ENCODE results near the gene PTPRZ1. TPM values are rescaled to one million over a fixed set of nuclear protein-coding genes. Genes with fewer than 3 reads are reported as not detected.

PTPRZ1 gene
- total and polyA plus RNA-seq, 2 donors: 1.5 to 13.9 TPM

DNA sequence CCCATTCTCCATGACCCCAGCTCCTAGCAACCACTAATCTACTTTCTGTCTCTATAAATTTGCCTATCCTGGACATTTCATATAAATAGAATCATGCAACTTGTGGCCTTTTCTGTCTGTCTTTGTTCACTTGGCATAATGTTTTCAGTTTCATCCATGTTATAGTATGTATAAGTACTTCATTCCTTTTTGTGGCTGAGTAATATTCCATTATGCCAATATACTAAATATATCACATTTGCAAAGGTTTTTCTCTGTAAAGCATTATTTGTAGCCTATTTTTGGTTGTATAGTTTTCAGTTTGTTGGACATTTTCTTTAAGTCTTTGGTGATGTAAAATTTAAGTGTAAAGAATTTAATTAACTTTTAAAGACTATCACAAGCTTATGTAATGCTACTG is 2.2 kb downstream of the PTPRZ1 start:
- Histone ChIP-seq H3K4me3 (ENCODE audit: low read depth, low read length) (no peak overlapping the region), H3K27ac (ENCODE audit: low read depth) (no peak overlapping the region), H3K36me3 (ENCODE audit: insufficient read depth) (no peaks in the 10 kb centered on the region), H3K4me1 (ENCODE audit: insufficient read depth) (no peaks in the 10 kb centered on the region)
- DNase-seq (ENCODE audit: extremely low spot score): no peak

DNA sequence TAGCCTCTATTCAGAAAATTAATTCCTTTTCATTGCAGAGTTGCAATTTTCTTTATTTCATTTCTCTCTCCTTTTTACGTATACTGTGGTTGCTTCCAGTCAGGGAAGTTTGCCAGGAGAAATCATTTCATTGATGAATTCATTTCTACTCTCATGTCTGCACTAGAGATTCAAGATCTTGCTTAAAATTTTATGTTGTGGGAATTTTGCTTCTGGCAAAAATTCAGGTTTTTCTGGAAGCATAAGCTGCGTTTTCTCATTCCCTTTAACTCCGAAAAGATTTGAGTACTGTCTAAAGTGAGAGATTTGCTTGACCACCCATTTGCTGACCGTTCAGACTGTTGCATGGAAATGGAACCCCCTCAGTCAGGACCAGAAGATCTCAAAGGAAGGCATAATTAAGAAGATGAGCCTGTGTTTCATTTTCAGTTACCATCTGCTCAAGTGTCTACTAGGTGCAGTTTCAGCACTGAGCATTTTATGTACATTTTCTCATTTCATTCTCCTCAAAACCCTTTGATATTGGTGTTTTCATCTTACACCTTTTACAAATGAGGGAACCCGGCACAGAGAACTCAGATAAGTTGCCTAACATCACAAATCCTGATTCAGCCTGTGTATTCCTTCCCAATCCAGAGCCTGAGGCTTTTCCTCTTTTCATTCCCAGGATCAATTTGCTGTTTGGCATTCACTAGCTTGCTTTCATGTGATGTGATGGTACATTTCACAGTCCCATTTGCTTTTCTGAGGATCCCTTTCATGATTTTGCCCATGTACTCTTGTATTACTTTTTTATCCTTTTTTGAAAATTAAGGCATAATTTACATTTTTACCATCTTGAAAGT is 3.9 kb downstream of the PTPRZ1 start:
- H3K27ac ChIP-seq (ENCODE audit: low read depth): no peak overlapping the region
- no peak for DNase-seq (ENCODE audit: extremely low spot score)
- 61% methylated on average over 5 of the region's 5 CpGs for WGBS

DNA sequence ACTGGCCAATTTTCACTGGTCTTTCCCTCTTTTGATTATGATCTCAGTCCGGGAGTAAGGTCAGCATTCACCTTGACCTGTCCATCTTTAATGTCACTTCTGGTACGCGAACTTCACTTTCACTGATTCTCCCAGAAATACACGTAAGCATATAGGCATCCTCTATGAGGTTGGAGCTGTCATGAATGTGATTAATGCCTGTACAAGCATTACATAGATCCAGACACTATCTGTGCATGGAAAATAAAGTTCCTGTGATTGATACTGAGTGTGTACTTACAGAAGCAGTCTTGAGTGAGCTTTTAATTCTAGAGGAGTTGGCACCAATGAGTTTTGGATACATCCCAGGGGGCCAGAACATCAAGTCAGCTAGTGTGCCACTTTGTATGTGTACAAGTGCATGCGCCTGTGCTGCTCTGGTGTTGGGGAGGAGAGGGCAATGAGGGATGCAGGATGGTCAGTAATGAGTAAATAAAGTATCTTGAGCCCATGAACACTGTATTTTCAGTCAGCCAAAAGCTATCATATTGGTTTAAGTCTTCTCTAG is 6.0 kb downstream of the PTPRZ1 start:
- no peaks in the 10 kb centered on the region for H3K36me3 ChIP-seq (ENCODE audit: insufficient read depth)
- H3K4me3 ChIP-seq (ENCODE audit: low read depth, low read length): no peak overlapping the region
- H3K27ac ChIP-seq (ENCODE audit: low read depth): no peak overlapping the region
- DNase-seq (ENCODE audit: extremely low spot score): no peak
- WGBS: 78% methylated on average over 5 of the region's 5 CpGs
- H3K4me1 ChIP-seq (ENCODE audit: insufficient read depth): no peaks in the 10 kb centered on the region

More for the DNA sequence above, 3.9 kb downstream of the PTPRZ1 start:
- Histone ChIP-seq H3K36me3 (ENCODE audit: insufficient read depth) (no peaks in the 10 kb centered on the region), H3K4me3 (ENCODE audit: low read depth, low read length) (no peak overlapping the region), H3K4me1 (ENCODE audit: insufficient read depth) (no peaks in the 10 kb centered on the region)

DNA sequence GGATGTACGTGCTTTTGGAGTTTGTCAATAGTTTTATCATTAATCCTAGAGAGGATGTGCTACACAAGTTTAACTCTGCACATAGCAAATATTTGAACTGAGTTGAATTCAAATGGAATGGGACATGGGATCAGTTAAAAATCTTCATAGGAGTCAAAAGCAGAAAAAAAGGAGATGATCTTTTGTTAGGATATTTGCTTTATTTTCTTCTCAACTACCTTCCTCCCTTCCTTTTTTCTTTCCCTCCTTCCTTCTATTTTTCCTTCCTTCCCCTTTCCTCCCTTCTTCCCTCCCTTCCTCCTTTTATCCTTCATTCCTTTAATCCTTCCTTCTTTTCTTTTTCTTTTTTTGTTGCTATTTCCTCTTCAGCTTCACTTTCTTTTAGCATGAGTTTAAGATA is 6.6 kb downstream of the PTPRZ1 start:
- no peaks in the 10 kb centered on the region for H3K4me1 ChIP-seq (ENCODE audit: insufficient read depth)
- 57% methylated on average over 1 of the region's 1 CpG for WGBS
- H3K4me3 ChIP-seq (ENCODE audit: low read depth, low read length): no peak overlapping the region
- no peaks in the 10 kb centered on the region for H3K36me3 ChIP-seq (ENCODE audit: insufficient read depth)
- DNase-seq (ENCODE audit: extremely low spot score): no peak
- no peak overlapping the region for H3K27ac ChIP-seq (ENCODE audit: low read depth)

DNA sequence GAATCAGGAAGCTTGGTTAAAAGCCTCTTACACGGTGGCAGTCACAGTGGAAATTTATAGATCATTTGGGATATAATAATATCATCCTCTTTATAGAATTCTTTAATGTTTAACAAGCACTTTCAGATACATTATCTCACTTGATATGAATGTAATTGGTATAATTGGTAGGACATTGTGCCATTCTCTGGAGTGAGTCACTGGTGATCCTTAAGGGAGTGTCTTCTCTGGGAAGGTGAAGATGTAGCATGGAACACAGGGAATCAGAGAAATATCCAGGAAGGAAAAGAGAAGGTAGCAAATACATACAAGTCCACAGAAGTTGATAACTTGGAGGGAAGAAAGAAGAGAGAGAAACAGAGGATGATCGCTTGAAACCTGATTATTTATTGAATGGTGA is 9.8 kb downstream of the PTPRZ1 start:
- 77% methylated on average over 2 of the region's 2 CpGs for WGBS

DNA sequence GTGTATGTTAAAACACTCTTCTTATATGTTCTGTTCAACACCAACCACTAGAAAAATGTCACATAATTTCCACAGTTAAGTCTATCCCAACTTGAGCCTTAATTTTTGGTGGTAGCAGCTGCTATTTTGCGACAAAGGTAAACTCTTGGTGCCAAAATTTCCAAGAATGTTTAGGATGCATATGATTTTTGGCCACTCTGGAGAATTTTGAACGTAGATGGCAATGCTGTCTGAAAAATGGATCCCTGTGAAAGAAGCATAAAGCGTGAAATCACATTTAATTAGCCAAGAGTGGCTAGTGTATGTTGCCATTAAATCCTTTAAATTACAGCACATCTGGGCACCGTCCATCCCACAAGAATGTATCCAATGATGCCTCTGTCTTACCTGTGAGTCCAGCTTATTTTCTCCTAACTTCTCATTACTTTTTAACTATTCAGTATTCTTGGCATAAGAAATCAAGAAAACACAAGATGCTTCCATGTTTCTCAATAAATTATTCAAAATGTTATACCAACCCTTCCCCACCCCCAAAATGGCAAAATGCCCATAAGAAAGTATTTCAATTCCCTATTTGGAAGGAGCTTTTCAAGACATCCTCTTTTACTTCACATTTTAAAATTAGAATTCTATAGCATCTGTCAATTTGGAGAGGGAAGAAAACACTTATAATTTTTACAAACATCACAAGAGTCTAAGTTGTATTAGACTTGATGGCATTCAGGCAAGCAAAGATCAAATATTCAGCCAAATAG is 12.4 kb downstream of the PTPRZ1 start:
- 88% methylated on average over 4 of the region's 4 CpGs for WGBS
- Histone ChIP-seq H3K36me3 (ENCODE audit: insufficient read depth) (no peaks in the 10 kb centered on the region), H3K27ac (ENCODE audit: low read depth) (no peak overlapping the region), H3K4me1 (ENCODE audit: insufficient read depth) (no peaks in the 10 kb centered on the region), H3K4me3 (ENCODE audit: low read depth, low read length) (no peak overlapping the region)
- no peak for DNase-seq (ENCODE audit: extremely low spot score)

More for the DNA sequence above, 9.8 kb downstream of the PTPRZ1 start:
- Histone ChIP-seq H3K4me3 (ENCODE audit: low read depth, low read length) (no peak overlapping the region), H3K36me3 (ENCODE audit: insufficient read depth) (no peaks in the 10 kb centered on the region), H3K4me1 (ENCODE audit: insufficient read depth) (no peaks in the 10 kb centered on the region), H3K27ac (ENCODE audit: low read depth) (no peak overlapping the region)
- DNase-seq (ENCODE audit: extremely low spot score): no peak

DNA sequence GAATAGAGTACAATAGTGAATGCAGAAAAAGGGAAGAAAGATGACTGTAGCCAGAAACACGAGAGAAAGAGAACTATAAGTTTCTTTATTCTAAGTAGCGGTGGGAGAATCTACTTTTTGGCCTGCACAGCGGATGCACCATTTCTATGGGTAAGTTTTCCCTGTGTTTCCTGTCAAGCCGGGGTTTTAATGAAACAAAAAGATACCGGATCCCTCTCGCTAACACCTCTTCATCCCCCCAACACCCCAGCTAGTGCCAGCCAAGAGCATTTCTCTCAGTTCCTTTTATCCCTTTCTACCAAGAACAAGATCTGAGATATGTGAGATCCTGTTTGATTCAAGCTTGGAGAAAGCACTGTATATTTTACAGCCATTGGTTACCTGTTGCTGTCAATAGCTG is 14.7 kb downstream of the PTPRZ1 start:
- Histone ChIP-seq H3K4me1 (ENCODE audit: insufficient read depth) (no peaks in the 10 kb centered on the region), H3K27ac (ENCODE audit: low read depth) (no peak overlapping the region), H3K36me3 (ENCODE audit: insufficient read depth) (no peaks in the 10 kb centered on the region), H3K4me3 (ENCODE audit: low read depth, low read length) (no peak overlapping the region)
- no peak for DNase-seq (ENCODE audit: extremely low spot score)
- WGBS: 87% methylated on average over 6 of the region's 6 CpGs

DNA sequence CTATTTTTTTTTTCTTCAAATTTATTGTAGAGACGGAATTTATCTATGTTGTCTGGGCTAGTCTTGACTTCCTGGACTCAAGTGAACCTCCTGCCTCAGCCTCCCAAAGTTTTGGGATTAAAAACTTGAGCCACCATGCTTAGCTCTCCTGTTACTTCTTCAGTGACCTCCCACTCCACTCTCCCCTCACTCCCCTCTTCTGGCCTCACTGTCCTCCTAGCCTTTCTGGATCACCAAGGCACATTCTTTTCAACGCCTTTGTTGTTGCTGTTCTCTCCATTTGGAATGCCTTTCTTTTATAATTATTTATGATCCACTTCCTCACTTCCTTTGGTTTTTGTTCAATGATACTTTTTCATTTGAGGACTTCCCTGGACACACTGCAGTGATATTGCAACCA is 17.9 kb downstream of the PTPRZ1 start:
- Histone ChIP-seq H3K4me1 (ENCODE audit: insufficient read depth) (no peaks in the 10 kb centered on the region), H3K27ac (ENCODE audit: low read depth) (no peak overlapping the region), H3K4me3 (ENCODE audit: low read depth, low read length) (no peak overlapping the region), H3K36me3 (ENCODE audit: insufficient read depth) (no peaks in the 10 kb centered on the region)
- 59% methylated on average over 2 of the region's 2 CpGs for WGBS
- no peak for DNase-seq (ENCODE audit: extremely low spot score)

DNA sequence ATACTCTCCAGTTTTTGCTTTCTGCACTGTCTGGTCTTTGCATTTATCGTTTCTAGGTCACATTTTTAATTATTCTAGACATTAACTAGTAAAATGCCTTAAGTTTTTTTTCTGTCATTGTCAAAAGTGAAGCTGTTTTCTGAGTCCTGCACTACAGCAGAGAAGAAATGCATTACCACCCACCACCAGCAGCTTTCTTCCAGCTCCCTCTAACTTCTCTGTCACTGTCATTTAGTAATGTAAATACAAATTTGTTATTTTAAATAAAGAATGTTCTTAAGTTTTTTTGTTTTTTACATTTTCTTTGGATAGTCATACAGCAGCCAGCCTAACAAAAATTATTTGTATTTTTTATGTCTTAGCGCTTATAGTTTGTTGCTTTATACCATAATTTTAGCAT is 18.8 kb downstream of the PTPRZ1 start:
- H3K27ac ChIP-seq (ENCODE audit: low read depth): no peak overlapping the region
- 73% methylated on average over 2 of the region's 2 CpGs for WGBS
- H3K4me1 ChIP-seq (ENCODE audit: insufficient read depth): no peaks in the 10 kb centered on the region
- DNase-seq (ENCODE audit: extremely low spot score): no peak
- H3K4me3 ChIP-seq (ENCODE audit: low read depth, low read length): no peak overlapping the region
- no peaks in the 10 kb centered on the region for H3K36me3 ChIP-seq (ENCODE audit: insufficient read depth)

DNA sequence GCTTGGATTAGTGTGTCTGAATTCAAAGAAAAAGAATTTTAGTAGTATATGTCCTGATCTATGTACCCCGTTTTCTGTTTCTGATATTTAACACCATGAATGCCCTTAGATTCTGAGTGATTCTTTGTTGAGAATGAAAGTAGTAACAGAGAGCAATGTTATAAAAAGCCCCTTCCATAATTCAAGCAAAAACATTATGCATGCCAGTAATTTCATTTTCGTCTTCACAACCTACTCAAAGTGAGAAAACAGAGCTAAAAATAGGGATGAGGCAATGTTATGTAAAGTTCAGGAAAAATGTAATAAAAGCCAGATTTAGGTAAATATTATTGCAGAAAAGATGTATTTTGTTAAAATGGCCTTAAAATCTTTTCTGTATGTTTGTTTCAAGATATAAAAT is 28.1 kb downstream of the PTPRZ1 start:
- H3K4me1 ChIP-seq (ENCODE audit: insufficient read depth): no peaks in the 10 kb centered on the region
- H3K36me3 ChIP-seq (ENCODE audit: insufficient read depth): no peaks in the 10 kb centered on the region
- WGBS: 35% methylated on average over 2 of the region's 2 CpGs
- no peak overlapping the region for H3K4me3 ChIP-seq (ENCODE audit: low read depth, low read length)
- no peak overlapping the region for H3K27ac ChIP-seq (ENCODE audit: low read depth)
- DNase-seq (ENCODE audit: extremely low spot score): no peak

DNA sequence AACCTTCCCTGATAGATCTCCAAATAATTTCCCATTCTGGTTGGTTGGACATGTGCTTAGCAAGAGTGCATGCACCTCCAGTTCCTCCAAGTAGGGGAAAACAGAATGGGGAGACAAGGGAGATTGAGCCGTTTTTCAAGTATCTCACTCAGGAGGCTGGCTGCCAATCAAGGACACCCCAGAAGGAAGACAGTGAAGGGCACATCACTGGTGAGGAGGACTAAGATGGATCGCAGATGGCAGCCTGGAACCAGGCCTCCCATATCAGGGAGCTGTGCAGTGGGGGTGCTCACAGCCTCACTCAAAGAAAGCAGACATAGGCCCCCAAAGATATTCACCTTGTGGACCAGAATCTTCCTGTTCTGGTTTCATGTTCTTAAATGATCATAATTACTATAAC is 31.2 kb downstream of the PTPRZ1 start:
- Histone ChIP-seq H3K36me3 (ENCODE audit: insufficient read depth) (no peaks in the 10 kb centered on the region), H3K4me3 (ENCODE audit: low read depth, low read length) (no peak overlapping the region), H3K27ac (ENCODE audit: low read depth) (no peak overlapping the region), H3K4me1 (ENCODE audit: insufficient read depth) (no peaks in the 10 kb centered on the region)
- DNase-seq (ENCODE audit: extremely low spot score): no peak
- 89% methylated on average over 2 of the region's 2 CpGs for WGBS

DNA sequence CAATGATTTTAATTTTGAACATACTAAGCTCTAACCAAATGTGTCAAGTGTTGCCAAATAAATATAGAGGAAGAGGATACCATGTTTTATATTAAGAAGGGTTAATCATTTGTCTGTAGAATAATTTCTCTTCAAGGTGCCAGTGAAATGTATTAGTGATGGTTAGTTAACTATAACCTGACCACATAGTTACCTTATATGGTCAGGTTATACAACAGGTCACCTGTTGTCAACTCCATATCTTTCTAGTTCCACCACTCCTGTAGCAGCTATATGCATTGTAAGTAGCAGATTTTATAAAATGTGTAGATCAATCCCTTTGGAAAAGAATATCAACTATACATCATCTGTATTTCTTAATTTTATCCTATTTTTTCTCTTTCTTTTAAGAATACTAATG is 35.1 kb downstream of the PTPRZ1 start:
- Histone ChIP-seq H3K4me1 (ENCODE audit: insufficient read depth) (no peaks in the 10 kb centered on the region), H3K36me3 (ENCODE audit: insufficient read depth) (no peaks in the 10 kb centered on the region), H3K4me3 (ENCODE audit: low read depth, low read length) (no peak overlapping the region), H3K27ac (ENCODE audit: low read depth) (no peak overlapping the region)
- no peak for DNase-seq (ENCODE audit: extremely low spot score)

DNA sequence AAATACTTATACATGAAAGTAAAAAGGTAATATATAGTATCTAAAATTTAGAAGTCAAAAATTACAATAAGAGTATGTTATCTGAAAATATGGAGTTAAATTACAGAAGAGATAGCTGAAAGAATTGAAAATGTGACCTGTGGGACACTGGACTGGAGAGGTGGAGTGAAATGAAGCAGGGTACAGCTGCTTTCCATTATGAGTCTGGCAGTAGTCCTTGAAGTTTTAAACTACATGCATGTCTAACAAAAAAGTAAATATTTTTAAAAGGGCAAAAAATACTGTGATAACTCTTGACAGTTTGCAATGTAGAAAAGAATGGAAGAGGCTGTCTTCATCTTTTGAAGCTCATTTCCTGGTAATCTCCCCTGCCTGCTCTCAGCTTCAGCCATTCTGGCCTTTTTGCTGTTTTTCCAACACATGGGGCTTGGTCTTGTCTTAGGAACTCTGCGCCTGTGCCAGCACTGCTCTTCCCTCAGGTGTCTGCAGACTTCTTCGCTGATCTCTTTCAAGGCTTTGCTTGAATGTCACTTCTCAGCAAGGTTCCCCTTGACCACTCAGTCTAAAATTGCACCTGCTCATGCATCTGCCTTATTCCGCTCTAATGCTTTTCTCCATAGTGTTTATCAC is 36.9 kb downstream of the PTPRZ1 start:
- DNase-seq (ENCODE audit: extremely low spot score): no peak
- Histone ChIP-seq H3K36me3 (ENCODE audit: insufficient read depth) (no peaks in the 10 kb centered on the region), H3K4me1 (ENCODE audit: insufficient read depth) (no peaks in the 10 kb centered on the region), H3K4me3 (ENCODE audit: low read depth, low read length) (no peak overlapping the region), H3K27ac (ENCODE audit: low read depth) (no peak overlapping the region)
- 46% methylated on average over 3 of the region's 3 CpGs for WGBS

All from urinary bladder (tissue), 4 donors.